H9 (cell line): Measurements from ENCODE around the gene OSBPL10. TPM values are rescaled to one million over a fixed set of nuclear protein-coding genes. Genes with fewer than 3 reads are reported as not detected.
"Not testable (repeated sequence)": the region's sequence is repeated elsewhere in the genome, so short reads cannot be mapped to it uniquely, and the experiment has no call there.

ENCODE experiments used
- DNase-seq: peaks from one replicate; pipeline ENCODE4 v3.0.0-alpha.2; 2017
- H2AFZ ChIP-seq: one replicate; pipeline ENCODE4 v1.6.1; 2013; ENCODE audit warnings: mild to moderate bottlenecking, low read length, control low read depth, moderate library complexity
- H2AK5ac ChIP-seq: 2 replicates; pipeline ENCODE4 v1.6.1; 2013; ENCODE audit warnings: low read length, control low read depth, mixed read lengths; ENCODE audit not compliant: insufficient read length
- H2BK120ac ChIP-seq: one replicate; pipeline ENCODE4 v1.6.1; 2013; ENCODE audit warnings: low read depth, mild to moderate bottlenecking, low read length, control low read depth, inconsistent platforms; ENCODE audit not compliant: poor library complexity, severe bottlenecking
- H2BK12ac ChIP-seq: 2 replicates; pipeline ENCODE4 v1.6.1; 2013; ENCODE audit warnings: low read length, control low read depth, mixed read lengths, low read depth; ENCODE audit not compliant: insufficient read length
- H2BK15ac ChIP-seq: 2 replicates; pipeline ENCODE4 v1.6.1; 2013; ENCODE audit warnings: low read depth, low read length, control low read depth
- H2BK20ac ChIP-seq: one replicate; pipeline ENCODE4 v1.6.1; 2013; ENCODE audit warnings: low read depth, mild to moderate bottlenecking, low read length, control low read depth, inconsistent platforms; ENCODE audit not compliant: poor library complexity, severe bottlenecking
- H2BK5ac ChIP-seq: 2 replicates; pipeline ENCODE4 v1.6.1; 2013; ENCODE audit warnings: low read length, control low read depth, mixed read lengths; ENCODE audit not compliant: insufficient read length
- H3K14ac ChIP-seq: 2 replicates; pipeline ENCODE4 v1.6.1; 2013; ENCODE audit warnings: low read length, control low read depth; ENCODE audit not compliant: insufficient read depth
- H3K18ac ChIP-seq: 2 replicates; pipeline ENCODE4 v1.6.1; 2013; ENCODE audit warnings: low read depth, mild to moderate bottlenecking, mixed read lengths, low read length, control low read depth; ENCODE audit not compliant: insufficient read length
- H3K23ac ChIP-seq: 2 replicates; pipeline ENCODE4 v1.6.1; 2013; ENCODE audit warnings: low read length, control low read depth, mixed read lengths, low read depth; ENCODE audit not compliant: insufficient read length
- H3K23me2 ChIP-seq: 2 replicates; pipeline ENCODE4 v1.6.1; 2013; ENCODE audit warnings: low read depth, mild to moderate bottlenecking, mixed read lengths, low read length, control low read depth; ENCODE audit not compliant: insufficient read length, poor library complexity, severe bottlenecking
- H3K27ac ChIP-seq: 2 replicates; pipeline ENCODE4 v1.5.1; 2013; ENCODE audit warnings: low read length, control low read depth, mixed read lengths, low read depth; ENCODE audit not compliant: insufficient read length
- H3K27me3 ChIP-seq: 2 replicates; pipeline ENCODE4 v1.6.1; 2013; ENCODE audit warnings: low read length, control low read depth, inconsistent platforms; ENCODE audit not compliant: insufficient read depth
- H3K4ac ChIP-seq: 2 replicates; pipeline ENCODE4 v1.6.1; 2013; ENCODE audit warnings: low read depth, mild to moderate bottlenecking, control low read depth, inconsistent platforms, low read length, moderate library complexity
- H3K4me1 ChIP-seq: 2 replicates; pipeline ENCODE4 v1.6.1; 2013; ENCODE audit warnings: low read length, control low read depth, inconsistent platforms; ENCODE audit not compliant: insufficient read depth
- H3K4me2 ChIP-seq: 2 replicates; pipeline ENCODE4 v1.6.1; 2013; ENCODE audit warnings: low read length, control low read depth, mixed read lengths; ENCODE audit not compliant: insufficient read length, insufficient read depth
- H3K56ac ChIP-seq: 2 replicates; pipeline ENCODE4 v1.6.1; 2013; ENCODE audit warnings: low read depth, mild to moderate bottlenecking, mixed read lengths, low read length, control low read depth; ENCODE audit not compliant: insufficient read length
- H3K79me1 ChIP-seq: 2 replicates; pipeline ENCODE4 v1.6.1; 2013; ENCODE audit warnings: low read depth, mild to moderate bottlenecking, moderate library complexity, low read length, control low read depth, inconsistent platforms; ENCODE audit not compliant: insufficient read depth, poor library complexity, severe bottlenecking
- H3K79me2 ChIP-seq: 2 replicates; pipeline ENCODE4 v1.6.1; 2013; ENCODE audit warnings: low read length, control low read depth, inconsistent platforms; ENCODE audit not compliant: insufficient read depth
- H3K9ac ChIP-seq: 2 replicates; pipeline ENCODE4 v1.6.1; 2013; ENCODE audit warnings: low read length, control low read depth, mixed read lengths; ENCODE audit not compliant: insufficient read length; ENCODE audit errors: extremely low read depth
- H3K9me3 ChIP-seq: one replicate; pipeline ENCODE4 v1.6.1; 2013; ENCODE audit warnings: low read depth, low read length, inconsistent platforms; ENCODE audit not compliant: control insufficient read depth
- H3T11ph ChIP-seq: one replicate; pipeline ENCODE4 v1.6.1; 2013; ENCODE audit warnings: mild to moderate bottlenecking, low read length, control low read depth, inconsistent platforms
- H4K20me1 ChIP-seq: one replicate; pipeline ENCODE4 v1.6.1; 2013; ENCODE audit not compliant: control insufficient read depth, insufficient read length, insufficient read depth
- H4K5ac ChIP-seq: 2 replicates; pipeline ENCODE4 v1.6.1; 2013; ENCODE audit warnings: low read depth, mild to moderate bottlenecking, mixed read lengths, low read length, control low read depth; ENCODE audit not compliant: insufficient read length
- H4K8ac ChIP-seq: replicated peaks from 2 replicates; pipeline ENCODE4 v1.6.1; 2013; ENCODE audit warnings: low read length, control low read depth, mixed read lengths, low read depth; ENCODE audit not compliant: insufficient read length
- H4K91ac ChIP-seq: 2 replicates; pipeline ENCODE4 v1.6.1; 2013; ENCODE audit warnings: low read depth, mild to moderate bottlenecking, moderate library complexity, mixed read lengths, low read length, control low read depth; ENCODE audit not compliant: insufficient read length
- H3K27ac Mint-ChIP-seq, 3 experiments: 2 replicates in 2 of 3; 3 replicates in 1 of 3; pipeline ENCODE4 v1.8.0; 2020 to 2021; ENCODE audit warnings: mixed read lengths in 3 of 3, mild to moderate bottlenecking in 1 of 3, moderate library complexity in 1 of 3
- H3K27me3 Mint-ChIP-seq: 2 replicates; pipeline ENCODE4 v1.8.0; 2021; ENCODE audit warnings: low read depth, mild to moderate bottlenecking, moderate library complexity, mixed read lengths
- H3K36me3 Mint-ChIP-seq, 3 experiments: 2 replicates in 2 of 3; 3 replicates in 1 of 3; pipeline ENCODE4 v1.8.0; 2020 to 2021; ENCODE audit warnings: low read depth in 3 of 3, mixed read lengths in 3 of 3; ENCODE audit not compliant: insufficient read depth in 1 of 3
- H3K4me1 Mint-ChIP-seq, 2 experiments: 2 replicates each; pipeline ENCODE4 v1.8.0; 2020; ENCODE audit warnings: mixed read lengths in 2 of 2
- H3K4me3 Mint-ChIP-seq, 2 experiments: 2 replicates in 1 of 2; 3 replicates in 1 of 2; pipeline ENCODE4 v1.8.0; 2020 to 2021; ENCODE audit warnings: mild to moderate bottlenecking in 2 of 2, mixed read lengths in 2 of 2, moderate library complexity in 1 of 2
- H3K9me3 Mint-ChIP-seq, 2 experiments: 2 replicates in 1 of 2; 3 replicates in 1 of 2; pipeline ENCODE4 v1.8.0; 2020; ENCODE audit warnings: mild to moderate bottlenecking in 2 of 2, mixed read lengths in 2 of 2, moderate library complexity in 1 of 2
- WGBS: extraction: QIAGEN DNeasy Blood & Tissue Kit; methylation state at CpG from one replicate; pipeline ENCODE4 v1.1.7; 2013; ENCODE audit warnings: missing lambda C conversion rate, low lambda C conversion rate, mixed read lengths; ENCODE audit not compliant: insufficient read length; ENCODE audit errors: extremely low coverage; 5-methylcytosine and 5-hydroxymethylcytosine counted together
- total RNA-seq: library from RNA; stranded (reverse); gene quantifications from 2 replicates; pipeline ENCODE4 v1.2.1, GENCODE V29; 2021

Gene OSBPL10
- total RNA-seq, 1 experiment from 2014 or later = 42.7 TPM

DNA sequence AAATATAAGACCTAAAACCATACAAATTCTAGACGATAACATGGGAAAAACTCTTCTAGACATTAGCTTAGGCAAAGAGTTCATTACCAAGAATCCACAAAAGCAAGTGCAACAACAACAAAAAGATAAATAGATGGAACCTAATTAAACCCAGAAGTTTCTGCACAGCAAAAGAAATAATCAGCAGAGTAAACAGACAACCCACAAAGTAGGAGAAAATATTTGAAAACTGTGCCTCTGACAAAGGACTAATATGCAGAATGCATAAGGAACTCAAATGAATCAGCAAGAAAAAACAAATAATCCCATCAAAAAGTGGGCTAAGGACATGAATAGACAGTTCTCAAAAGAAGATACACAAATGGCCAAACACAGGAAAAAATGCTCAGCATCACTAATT, 198.8 kb downstream of the OSBPL10 start:
- not testable (repeated sequence) for H3T11ph ChIP-seq, H3K4me2 ChIP-seq, H3K27me3 ChIP-seq, H4K5ac ChIP-seq, H4K20me1 ChIP-seq, H3K23ac ChIP-seq, H3K4ac ChIP-seq, H4K91ac ChIP-seq, H3K9ac ChIP-seq, H3K79me2 ChIP-seq, DNase-seq, H3K4me1 ChIP-seq, H4K8ac ChIP-seq, H2BK20ac ChIP-seq, H3K23me2 ChIP-seq, H2BK5ac ChIP-seq, H2AK5ac ChIP-seq, H3K9me3 ChIP-seq, H3K27ac Mint-ChIP-seq, H3K14ac ChIP-seq, H2BK12ac ChIP-seq, H3K4me3 Mint-ChIP-seq, H2BK15ac ChIP-seq, H2AFZ ChIP-seq, H2BK120ac ChIP-seq, H3K27ac ChIP-seq, H3K79me1 ChIP-seq, H3K18ac ChIP-seq, H3K56ac ChIP-seq, H3K27me3 Mint-ChIP-seq
- H3K9me3 Mint-ChIP-seq = peaks cover 7 to 16% of the 10 kb centered on the region in 2 experiments
- H3K4me1 Mint-ChIP-seq = peaks cover 5 to 19% of the 10 kb centered on the region in 2 experiments; a peak in 3 of 4 replicates
- WGBS = no CpG with 5 or more reads among the region's 1 CpG
- peaks cover 10 to 17% (median 11%) of the 10 kb centered on the region in 3 experiments; a peak in 6 of 7 replicates for H3K36me3 Mint-ChIP-seq
